GM18907 (cell line): ENCODE measurements around the gene ZNF892.
A peak's percentile ranks its signal among the peaks of the same experiment; 100 is the strongest.
"Not testable (repeated sequence)": the region's sequence is repeated elsewhere in the genome, so short reads cannot be mapped to it uniquely, and the experiment has no call there.

Experiments
- ATAC-seq: cut with Tn5 transposase; IDR thresholded peaks from one replicate; pipeline ENCODE4 v1.9.1; 2021; ENCODE audit warnings: mild to moderate bottlenecking, moderate library complexity; ENCODE audit not compliant: unreplicated experiment

The ZNF892 gene

DNA sequence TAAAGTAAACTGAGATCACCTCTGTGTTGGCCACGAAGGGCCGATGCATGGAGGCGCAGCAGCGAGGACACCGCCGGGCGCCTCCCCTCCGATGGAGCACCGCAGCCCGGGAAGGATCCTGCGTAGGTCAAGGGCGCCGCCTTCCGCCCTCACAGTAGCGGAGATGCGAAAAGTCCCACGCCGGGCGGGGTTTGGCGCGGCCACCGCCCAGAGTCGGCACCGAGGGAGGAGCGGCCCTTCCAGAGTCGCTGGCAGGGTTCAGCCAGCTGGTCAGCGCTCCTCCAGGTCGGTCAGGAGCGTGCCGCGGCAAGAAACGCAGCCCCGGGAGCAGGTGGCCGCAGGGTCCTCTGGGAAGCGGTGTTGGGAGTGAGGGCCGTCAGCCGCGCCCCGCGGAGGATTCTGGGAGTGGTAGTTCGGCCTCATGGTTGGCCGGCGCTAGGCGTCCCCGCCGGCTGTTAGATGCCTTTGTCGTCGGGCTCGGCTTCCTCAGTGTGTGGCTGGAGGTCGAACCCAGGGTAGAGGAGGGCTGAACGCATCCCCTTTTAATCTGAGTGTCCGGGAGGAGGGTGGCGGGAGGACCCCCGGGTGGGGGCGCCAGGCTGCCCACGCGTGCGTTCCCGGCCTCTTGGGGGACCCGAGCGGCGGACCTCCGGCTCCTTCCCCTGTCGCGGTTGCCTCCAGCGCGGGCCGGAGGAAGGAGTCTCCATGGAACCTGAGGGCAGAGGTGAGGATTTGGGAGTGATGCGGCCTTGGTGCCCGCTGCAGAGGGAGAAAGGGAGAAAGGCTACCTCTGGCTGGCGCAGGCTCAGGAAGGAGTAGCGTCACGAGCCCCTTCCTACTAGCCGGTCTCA, at the start of gene ZNF892:
TSS of gene ZNF892 (plus strand) at position 411 of the 851 bp plus-strand sequence. CDS start at position 706, 295 bp downstream.
- ATAC-seq = peak; percentile 99

DNA sequence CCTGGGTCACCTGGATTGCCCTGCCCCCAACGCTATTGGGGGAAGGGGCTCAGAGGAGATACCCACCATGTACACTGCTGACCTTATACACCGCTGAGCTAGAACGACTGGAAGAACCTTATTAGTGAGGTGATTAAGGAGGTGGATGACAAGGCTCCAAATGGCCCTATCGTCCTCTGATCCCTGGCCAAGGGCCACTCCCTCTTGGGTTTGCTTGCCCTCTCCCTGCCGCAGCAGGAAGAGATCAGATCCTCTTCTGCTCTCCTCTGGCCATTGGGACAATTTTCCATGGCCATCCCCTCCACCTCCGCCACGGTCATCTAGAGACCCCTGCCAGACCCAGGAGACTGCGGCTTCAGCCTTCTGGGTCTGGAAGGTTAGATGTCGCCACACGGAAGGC, 48.9 kb upstream of the ZNF892 start:
- no peak for ATAC-seq

DNA sequence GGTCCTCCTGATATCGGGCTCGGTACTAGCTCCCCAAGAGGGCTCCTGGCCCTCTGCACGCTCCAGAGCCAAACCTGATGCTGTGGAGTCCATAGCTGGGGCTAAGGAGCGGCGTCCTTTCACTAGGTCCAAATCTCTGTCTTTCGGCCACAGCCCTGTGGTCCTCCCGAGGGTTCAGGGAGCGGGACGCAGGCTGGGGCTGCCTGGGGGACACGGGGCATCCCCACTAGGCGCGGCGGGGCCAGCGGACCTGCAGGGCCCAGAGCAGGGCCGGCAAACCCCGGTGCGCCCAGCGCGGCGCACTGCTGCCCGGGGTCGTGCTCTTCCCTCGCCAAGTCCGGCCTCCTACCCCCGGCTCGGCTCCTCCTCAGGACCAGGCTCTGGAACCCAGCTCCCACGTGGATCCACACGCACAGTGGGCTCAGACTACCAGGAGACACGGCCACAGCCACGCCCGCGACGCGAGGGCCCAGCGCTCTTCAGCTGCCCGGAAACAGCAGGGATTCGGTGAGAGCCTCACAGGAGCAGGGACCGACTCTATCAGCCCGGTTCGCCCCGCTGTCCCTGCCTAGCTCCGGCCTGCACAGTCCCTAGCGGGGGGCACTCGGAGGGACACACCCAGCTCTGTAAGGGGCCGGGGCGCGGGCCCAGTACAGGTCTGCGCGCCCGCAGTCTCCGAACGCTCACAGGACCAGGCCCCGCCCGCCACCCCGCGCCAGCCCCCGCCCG, 48.3 kb upstream of the ZNF892 start:
- ATAC-seq = peak; percentile 54

DNA sequence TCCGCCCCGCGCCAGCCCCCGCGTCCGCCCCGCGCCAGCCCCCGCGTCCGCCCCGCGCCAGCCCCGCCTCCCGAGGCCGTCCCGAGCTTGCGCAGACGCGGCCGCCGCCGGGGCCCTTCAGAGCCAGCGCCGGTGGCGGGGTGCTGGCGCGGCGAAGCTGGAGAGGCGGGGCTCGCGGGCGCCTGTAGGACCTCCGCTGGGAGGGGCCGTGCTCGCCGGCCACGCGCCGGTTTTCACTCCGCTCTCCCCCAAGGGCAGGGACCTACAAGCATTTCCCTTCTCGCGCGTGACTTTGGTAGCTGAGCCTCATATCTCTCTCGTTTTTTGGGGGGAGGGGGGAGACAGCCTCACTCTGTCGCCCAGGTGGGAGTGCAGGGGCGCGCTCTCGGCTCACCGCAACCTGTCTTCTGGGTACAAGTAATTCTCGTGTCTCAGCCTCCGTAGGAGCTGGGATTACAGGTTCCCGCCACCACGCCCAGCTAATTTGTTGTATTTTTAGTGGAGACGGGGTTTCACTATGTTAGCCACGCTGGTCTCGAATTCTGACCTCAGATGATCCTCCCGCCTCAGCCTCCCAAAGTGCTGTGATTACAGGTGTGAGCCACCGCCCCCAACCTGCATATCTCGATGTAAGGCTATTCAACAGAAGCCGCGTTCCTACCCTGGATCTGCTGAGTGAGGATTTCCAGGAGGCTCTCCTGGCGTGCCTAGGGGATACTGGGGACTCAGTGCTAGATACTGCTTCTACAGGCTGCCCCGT, 47.5 kb upstream of the ZNF892 start, which contains the start of gene ZNF514:
TSS of gene ZNF514 (minus strand) at position 159 of the 760 bp plus-strand sequence. CDS start 6,595 bp downstream, outside the sequence.
- peak; percentile 90 for ATAC-seq

DNA sequence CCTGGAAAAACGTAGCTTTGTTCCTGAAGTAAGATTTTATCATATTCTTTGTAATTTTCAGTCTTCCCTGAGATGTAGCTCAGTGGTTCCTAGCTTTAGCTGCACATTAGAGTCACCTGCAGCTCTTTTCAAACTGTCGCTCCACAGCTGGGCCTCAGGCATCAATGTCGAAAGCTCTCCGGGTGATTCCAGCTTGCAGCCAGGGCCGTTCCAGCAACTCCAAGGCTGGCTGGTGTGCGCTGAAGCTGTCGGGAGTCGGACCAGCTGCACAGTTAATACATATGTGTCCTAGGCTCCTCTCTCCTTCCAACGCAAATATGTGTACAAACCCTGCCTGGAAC, 42.3 kb upstream of the ZNF892 start:
- ATAC-seq = peak; percentile 22

DNA sequence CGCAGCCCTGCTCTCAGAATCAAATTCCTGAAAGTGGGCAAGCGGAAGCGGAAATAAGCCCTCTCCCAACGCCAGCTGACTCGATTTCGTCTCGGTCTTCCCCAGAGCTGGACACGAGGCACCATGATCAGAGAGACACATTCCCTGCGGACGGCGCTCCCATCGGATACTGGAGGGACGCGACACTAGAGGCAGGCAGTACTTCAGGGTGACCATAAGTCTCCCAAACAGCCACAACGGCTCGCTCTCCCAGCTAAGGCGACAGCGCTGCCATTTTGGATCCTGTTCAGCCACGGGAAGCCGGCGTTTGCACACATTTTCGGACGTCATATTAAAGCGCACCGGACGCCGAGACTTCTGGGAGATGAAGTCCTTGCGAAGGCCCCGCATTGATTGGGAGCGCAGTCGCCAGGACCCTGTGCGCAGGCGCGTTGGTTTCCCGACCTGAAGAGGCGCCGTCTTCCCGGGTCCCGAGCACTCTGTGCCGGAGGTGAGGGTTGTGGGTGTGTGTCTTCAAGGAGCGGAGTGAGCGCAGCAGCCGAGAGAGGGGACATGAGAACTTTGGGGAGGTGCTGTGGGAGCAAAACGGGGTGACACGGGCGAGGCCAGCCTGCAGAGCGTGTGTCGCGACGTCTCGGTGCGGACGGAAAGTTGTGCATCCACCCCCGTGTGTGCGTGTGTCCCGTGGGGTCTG, 41.8 kb upstream of the ZNF892 start, which contains the start of gene ZNF2:
TSS of gene ZNF2 (plus strand) at position 439 of the 694 bp plus-strand sequence. CDS start 10,418 bp downstream, outside the sequence.
- peak; percentile 94 for ATAC-seq

DNA sequence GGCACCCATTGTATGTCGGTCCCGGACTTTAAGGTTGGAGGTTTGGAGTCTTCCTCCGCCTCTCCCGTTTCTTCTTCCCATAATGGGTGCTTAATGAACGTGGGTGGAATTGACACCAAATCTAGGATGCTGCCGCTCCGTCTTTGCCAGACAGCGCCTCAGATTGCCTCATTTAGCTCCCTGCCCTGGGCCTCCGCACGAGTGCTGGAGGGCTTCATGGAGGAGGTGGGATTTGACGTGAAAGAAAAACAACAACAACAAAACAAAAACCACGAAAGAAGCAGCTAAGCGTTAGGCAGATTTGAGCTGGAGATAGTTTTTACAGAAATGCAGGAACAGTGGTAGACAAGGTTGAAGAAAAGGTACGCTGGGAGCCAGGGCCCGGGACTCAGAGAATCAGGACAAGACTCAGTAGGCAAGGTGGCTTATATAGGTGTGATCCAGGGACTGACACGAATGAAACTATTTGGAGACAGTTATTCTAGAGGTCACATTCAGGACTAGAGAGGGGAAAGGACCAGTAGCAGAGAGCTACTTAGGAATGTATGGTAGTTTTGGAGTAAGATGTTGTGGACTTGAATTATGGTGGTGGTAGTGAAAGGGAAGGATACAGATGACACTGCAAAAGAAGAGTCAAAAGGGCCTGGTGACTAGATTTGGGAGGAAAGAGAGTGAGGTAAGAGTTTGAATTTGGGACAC, 41.1 kb upstream of the ZNF892 start:
- no peak for ATAC-seq

DNA sequence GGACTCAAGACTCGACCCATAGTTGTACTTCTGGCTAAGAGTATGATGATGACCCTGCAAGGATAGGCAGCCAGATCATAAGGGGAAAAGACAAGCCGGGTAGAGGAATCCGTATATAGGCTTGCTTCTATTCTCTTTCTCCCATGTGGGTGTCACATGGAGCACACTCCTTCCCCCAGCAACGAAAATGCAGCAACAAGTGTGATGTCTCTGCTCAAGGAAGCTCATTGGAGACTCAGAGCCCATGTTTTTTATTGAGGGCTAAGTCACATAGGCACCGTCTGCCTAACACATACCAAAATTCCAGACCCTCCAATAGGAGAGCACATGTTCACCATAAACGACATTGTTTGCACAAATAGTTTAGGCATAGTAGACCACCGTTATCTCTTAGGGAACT, 35.4 kb upstream of the ZNF892 start:
- no peak for ATAC-seq

DNA sequence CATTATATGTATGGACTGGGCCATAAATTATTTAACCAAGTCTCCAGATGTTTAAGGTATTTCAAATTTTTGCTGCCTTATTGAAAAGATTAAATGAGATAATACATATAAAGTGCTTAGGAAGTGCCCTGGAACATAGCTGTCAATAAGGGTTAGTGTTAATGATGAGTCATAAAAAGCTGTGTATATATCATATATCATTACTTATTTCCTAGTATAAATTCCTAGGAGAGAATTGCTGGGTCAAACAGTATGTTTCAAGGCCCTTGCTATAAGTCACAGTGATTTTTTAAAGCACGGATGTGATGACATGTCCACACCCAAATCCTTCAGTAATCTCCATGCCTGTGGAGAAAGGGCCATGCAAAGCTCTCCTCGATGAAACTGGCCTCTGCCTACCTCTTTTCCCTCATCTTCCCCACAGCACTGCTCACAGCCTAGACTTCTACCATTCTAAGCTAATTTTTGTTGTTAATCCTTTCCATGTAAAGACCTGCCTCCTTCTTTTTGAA, 33.2 kb upstream of the ZNF892 start:
- ATAC-seq = no peak

DNA sequence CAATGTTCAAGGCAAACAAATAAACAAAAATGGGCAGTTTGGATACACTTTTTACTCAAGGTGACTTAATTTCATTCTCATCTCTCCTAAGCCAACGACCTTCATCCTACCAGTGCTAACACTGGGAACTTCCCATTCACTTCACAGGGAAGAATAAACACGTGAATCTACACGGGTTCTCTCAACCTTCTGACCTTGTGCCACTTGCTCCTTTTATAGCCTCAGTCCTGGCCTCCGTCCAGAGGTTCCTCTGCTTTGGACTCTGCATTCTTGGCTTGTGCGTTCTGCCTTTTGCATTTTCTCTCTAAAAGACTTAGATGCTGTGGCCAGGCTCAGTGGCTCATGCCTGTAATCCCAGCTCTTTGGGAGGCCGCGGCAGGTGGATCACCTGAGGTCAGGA, 27.9 kb upstream of the ZNF892 start:
- ATAC-seq = no peak

DNA sequence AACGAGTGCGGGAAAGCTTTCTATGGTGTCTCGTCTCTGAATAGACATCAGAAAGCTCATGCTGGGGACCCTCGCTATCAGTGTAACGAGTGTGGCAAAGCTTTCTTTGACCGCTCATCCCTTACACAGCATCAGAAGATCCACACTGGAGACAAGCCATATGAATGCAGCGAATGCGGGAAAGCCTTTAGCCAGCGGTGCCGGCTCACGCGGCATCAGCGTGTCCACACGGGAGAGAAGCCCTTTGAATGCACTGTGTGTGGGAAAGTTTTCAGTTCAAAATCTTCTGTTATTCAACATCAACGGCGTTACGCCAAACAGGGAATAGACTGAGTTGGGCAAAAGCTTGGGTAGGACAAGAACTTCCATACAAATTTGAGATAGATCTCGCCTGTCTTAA, 25.5 kb upstream of the ZNF892 start:
- ATAC-seq = no peak

DNA sequence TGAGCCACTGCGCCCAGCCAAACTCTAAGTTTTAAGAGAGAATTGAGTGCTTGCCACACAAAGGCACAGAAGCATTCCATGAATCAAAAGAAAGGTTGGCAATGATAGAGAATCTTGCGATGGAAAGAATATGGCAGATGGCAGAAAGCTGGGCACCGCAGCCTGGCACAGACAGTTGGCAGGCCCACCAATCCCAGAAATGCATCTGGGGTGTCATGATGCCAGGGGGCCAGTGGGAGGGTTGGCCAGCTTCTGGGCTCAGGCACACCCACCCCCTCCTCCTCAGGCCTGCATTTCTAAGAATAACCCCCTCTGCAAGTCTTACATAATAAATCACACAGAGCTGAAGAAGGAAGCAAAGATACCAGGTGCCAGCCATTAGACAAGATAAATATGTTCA, 22.1 kb upstream of the ZNF892 start:
- ATAC-seq = no peak

DNA sequence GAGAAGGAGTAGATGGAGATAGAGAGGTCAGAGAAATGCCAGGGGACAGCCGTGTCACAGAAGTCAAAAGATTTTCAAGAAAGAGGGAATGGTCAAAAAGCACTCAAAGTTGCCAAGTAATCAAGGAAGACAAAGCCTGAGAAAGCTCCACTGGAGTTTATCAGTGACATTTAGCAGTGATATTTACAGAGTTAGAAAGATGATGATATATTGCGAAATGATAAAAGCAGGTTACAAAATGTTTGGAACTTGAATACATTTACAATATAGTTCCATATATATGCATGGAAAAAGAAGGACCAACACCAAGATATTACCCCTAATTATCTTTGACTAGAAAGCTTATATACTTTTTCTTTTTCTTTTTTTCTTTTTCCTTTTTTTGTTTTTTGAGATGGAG, 21.3 kb upstream of the ZNF892 start:
- ATAC-seq = no peak

DNA sequence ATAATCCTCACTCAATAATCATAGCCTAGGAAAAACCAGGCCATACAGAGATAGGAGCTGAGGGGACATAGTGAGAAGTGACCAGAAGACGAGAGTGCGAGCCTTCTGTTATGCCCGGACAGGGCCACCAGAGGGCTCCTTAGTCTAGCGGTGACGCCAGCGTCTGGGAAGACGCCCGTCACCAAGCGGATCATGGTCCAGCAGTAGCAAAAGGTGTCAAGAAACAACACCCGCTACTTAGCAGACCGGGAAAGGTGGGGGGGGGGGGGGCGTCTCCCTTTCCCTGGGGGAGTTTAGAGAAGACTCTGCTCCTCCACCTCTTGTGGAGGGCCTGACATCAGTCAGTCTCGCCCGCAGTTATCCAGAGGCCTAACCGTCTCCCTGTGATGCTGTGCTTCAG, 14.4 kb upstream of the ZNF892 start:
- ATAC-seq = not testable (repeated sequence)

DNA sequence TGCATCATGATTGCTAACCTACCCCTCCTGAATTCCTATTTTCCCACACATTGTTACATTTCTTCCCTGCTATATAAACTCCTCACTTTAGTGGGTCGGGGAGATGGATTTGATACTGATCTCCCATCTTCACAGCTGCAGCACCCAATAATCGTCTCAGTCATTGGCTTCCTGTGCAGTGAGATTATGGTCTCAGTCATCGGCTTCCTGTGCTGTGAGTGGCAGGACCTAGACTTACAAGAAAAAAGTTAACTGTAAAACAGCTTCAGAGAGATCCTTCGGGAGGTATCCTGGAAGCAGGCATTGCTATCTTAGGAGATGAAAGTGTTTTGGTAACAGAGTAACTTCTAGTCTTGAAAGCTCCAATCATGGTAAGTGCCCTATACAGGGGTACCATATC, 3.4 kb upstream of the ZNF892 start:
- ATAC-seq = no peak

DNA sequence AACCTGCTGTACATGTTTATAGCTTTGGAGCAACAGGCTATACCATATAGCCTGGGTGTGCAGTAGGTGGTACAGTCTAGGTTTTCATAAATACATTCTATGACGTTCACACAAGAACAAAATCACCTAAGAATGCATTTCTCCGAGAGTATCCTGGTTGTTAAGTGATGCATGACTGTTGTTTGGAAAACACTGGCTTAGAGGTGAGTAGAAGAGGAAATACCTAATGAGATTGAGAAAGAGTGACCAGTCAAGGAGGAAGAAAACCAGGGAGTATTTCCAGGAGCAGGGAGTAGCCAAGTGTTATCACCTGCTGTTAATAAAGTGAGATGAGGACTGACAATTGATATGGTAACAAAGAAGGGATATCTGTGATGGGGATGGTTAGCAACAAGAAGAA, 2.9 kb upstream of the ZNF892 start:
- ATAC-seq = no peak

DNA sequence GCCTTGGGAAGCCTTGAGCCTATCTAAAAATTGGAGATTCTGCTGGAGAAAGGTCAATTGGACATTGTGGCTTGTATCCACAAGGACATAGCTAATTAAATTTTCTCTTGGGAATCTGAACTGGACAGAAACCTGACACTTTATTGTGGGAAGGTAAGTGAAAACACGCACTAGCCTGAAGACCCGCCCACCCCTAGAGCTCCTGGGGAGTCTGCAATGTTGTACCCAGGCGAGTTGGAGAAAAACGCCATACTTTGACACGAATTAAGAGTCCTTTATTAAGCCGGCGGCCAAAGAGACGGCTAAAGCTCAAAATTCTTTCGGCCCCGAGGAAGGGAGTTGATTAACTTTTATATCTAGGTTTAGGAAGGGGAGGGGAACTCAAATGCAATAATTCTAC, 1.2 kb upstream of the ZNF892 start:
- no peak for ATAC-seq

DNA sequence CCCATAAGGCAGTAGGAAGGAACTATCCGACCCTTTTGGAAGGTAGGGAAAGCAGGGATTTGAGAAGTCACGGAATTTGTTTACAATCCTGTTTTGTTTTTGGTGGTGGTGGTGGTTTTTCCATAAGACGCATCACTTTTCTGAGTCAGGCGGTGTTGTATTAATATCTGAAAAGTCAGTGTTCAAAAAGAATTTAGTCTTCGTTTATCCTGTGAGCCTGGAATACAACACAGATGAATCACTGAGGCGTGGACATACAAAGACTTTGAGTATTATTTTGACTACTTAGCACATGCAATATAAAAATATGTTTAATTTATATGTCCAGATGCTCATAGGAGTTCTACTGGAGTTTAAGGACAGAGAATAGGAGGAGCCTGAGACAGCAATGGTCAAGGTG, 785 bp downstream of the ZNF892 start:
- no peak for ATAC-seq

DNA sequence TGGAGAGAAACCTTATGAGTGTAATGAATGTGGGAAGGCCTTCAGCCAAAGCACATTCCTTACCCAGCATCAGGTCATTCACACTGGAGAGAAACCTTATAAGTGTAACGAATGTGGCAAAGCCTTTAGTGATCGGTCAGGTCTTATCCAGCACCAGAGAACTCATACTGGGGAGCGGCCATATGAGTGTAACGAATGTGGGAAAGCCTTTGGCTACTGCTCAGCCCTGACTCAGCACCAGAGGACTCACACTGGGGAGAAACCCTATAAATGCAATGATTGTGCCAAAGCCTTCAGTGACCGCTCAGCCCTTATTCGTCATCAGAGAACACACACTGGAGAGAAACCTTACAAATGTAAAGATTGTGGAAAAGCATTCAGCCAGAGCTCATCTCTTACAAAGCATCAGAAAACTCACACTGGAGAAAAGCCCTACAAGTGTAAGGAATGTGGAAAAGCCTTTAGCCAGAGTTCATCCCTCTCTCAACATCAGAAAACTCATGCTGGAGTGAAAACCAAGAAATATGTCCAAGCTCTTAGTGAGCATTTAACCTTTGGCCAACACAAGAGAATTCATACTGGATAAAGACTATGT, 7.8 kb downstream of the ZNF892 start:
- no peak for ATAC-seq

DNA sequence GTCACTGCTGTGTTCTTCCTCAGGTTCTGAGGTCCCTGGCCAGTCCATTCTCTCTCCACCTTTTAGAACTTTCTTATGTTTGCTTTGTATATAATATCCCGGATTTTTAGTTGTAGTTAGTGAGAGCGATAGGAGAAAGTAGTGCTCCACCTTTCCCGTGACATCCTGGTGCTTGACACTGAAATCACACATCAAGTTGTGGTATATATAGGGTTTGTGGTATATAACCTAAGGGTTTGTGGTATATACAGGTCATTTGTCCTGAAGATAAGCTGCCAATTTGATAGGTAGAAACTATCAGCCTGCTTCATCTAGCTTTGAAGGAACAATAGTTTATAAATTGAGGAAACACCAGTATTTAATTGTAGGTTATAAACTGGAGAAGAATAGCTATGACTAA, 13.1 kb downstream of the ZNF892 start:
- no peak for ATAC-seq
